GM18517 (cell line): ENCODE results near the gene MNX1.

Source experiments
- ATAC-seq: cut with Tn5 transposase; IDR thresholded peaks from one replicate; pipeline ENCODE4 v1.9.1; 2021; ENCODE audit warnings: mild to moderate bottlenecking, moderate library complexity; ENCODE audit not compliant: unreplicated experiment

The MNX1 gene

DNA sequence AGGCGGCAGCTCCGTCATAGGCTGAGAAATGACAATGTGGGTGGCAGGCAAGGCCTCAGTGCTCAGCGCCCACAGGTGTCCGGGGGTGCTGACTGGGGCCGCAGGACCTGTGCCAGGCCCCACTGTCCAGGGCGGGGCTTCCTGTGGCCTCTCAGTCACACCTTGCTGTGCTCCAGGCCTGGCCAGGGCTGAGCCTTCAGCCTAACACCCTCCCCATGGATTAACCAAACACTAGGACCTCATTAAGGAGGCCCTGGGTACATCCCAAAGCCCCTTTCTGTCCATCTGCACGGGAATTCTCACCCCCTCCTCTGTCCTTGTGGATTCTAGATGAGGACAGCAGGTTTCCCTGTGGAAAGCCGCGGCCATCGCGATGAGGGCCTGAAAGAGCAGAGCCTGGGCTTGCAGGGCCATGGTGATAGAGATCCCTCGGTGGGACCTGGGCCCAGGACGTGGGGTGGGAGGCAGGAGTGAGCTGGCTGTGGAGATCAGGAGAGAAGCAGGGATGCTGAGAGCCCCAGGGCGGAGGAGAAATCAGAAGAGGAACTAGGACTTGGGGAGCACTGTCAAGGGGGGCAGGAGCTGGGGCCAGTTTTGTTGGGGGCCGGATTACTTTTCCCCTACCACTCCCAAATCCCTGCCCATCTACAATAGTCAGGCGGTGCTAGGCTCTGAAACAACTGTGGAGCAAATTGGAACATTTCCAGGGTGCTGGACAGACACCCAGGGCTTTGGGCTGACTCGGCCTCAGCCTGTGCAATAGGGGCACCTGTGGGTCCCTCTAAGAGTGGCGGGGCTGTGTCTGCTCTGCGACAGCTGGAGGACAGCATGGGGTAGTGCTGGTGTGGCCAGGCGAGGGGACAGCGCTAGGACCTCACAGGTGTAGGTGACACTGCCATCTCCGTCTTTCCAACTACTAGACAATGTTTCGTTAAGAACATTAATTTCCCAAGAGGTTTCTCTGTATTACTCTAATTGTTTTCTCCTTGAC, 23.3 kb upstream of the MNX1 start:
- ATAC-seq, result no peak

DNA sequence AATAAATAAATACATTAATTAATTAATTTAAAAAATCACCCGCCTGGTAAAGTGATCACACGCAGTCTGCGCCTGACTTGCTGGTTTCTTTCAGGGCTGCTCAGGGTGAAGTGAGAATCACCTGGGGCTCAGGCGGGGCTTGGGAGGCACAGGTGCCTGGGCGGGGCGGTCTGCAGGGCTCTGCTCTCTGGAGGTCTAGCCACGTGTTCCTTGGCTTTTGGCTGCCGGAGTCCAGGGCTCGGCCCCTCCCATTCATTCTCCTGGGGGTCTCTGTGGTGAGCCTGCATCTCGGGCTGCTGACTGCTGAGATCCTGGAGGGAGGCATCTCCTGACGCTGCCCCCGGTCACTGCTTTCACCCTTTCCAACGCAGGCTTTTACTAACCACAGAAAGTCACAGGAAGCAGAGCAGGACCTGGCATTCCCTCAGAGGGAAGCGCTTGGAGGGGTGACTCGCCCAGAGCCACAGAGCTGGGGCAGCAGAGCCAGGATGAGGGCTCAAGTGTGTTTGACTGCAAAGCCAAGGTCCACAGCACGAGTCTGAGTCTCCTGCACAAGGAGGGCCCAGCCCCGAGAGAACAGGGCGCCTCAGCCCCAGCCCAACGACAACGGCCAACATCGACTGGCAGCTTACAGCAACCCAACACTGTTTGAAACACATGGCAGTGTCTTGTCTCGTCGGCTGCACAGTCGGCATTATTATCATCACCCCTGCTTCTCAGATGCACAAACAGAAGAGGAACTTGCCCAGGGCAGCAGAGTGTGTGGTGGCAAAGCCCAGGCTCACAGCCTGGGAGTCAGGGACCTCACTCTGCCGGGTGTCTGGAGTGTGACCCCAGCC, 22.4 kb upstream of the MNX1 start:
- no peak for ATAC-seq

DNA sequence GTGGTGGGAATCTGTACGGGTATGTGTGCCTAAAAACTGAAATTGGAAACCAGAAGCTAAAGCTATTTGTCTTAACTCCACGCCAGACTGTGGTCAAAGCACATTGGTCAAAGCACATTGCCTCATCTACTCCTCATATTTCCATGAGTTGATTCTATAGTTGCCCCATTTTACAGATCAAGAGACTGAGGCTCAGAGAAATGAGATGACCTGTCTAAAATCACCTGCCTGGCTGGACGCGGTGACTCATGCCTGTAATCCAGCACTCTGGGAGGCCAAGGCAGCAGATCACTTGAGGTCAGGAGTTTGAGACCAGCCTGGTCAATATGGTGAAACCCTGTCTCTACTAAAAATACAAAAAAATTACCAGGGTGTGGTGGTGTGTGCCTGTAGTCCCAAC, 21.7 kb upstream of the MNX1 start:
- no peak for ATAC-seq

DNA sequence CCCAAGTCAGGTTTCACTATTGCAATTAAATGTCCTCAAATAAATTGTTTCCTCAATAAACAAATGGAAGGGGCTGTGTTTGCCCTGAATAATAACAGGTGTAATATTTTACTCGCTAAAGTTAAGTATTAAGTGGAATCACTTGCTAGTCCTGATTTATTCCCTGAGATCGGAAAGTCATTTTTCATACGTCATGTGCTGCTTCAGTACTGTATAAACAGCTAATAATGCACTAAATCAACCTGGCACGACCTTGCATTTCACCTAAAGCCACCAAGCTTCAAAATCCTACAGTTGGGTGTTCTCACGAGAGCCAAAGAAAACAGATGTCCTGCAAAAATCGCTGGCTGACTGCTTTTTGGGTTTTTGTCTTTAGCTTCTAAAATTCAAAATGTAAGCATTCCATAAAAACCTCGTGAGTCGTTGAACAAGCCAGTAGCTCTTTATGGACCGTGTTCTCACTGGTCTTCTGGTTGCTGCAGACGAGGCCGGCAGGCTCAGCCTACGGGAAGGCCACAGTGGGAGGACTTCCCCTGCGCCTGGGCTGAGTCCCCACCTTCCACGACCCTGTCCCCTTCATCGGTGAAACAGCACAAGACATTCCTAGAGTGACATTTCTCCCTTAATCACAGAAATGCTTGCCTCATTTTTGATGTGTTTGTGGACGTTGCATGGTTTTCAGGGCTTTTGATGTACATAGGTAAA, 17.9 kb upstream of the MNX1 start:
- no peak for ATAC-seq

DNA sequence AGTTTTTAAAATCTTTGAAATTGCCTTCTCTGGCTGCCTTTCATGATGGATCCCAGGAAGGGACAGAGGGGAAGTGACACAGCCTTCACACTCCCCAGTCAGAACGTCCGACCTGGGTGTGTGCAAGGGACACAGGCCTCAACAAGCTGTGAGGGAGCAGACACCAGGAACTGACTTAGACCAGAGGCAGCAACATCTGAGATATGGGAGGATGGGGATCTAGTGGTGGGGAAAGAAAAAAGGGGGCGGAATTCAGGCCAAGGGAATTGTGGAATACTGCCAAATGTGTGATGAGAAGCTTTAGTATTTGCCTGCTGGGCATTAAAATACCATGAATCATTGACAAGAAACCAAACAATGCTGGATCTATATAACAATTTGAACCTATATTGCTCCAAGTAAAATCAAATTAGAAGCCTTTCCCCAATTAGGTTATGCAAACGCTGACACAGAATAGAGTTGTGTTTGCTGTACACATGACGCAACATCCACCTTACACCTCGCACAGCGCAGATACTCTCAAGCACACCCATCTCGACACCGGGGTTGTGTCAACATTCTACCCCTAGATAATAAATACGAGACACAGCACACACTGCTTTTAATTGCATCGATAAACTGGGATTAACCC, 17.2 kb upstream of the MNX1 start:
- ATAC-seq, result no peak

DNA sequence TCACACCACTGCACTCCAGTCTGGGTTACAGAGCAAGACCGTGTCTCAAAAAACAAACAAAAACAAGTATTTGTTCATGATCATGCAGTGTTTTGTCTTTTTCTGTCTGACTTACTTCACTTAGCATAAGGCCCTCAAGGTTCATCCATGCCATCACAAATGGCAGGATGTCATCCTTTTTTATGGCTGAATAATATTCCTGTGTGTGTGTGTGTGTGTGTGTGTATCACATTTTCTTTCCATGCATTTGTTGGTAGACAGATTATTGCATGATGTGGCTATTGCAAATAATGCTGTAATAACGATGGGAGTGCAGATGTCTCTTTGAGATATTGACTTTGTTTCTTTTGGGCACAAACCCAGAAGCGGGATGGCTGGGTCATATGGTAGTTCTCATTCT, 14.3 kb upstream of the MNX1 start:
- ATAC-seq, result no peak

DNA sequence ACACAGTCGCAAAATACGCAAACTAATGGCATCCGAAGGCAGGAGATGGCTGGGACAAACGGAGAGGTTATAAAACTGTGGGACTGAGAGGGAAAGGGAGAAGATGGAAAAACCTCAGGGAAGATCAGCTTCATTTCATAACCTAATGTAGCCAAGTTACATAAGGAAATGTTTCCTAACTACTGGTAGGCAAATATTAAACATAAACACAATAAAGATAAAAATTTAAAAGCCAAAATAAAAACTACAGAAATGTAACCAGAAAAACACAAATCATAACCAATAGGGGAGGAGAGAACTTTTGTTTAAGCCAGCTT, 13.1 kb upstream of the MNX1 start:
- no peak for ATAC-seq

DNA sequence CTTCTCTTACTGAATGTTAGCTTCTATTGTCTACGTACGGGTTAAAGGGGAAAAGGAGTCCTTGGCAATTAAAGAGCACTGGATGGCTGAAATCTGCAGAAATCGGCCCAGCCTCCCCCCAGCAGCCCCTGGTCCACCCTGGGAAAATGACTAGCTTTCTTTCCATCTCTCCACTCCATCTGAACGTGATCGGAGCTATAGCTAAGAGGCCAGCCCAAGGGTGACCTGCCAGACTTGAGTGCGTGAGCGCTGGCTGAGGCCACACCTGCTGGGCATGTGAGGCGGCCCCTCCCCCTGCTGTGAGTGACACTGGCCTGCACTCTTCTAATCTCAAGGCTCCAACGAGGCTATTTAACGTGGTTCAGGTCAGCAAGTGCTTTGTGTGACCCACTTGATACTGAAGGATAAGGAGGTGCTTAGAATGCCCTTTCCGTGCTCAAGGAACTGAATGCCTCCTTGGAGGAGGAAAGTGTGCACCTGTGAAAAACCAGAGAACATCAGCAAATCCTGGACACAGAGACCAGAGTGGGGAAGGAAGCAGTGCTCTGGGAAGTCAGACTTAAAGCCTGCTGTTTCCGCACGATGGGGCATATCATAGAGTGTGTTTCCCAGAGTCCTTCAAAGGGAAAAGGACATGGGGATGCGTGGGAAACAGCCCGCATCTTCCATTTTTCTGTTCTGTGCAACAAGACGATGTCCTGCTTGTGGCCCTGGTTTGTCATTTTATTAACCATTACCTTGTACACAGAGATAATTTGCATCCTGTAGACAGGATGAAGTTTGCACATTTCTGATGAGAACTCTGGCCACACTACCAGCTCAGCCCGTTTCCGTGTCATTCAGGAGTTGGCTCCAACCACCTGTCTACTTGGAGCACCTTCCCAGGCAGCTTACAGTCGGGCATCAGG, 12.5 kb upstream of the MNX1 start:
- no peak for ATAC-seq

DNA sequence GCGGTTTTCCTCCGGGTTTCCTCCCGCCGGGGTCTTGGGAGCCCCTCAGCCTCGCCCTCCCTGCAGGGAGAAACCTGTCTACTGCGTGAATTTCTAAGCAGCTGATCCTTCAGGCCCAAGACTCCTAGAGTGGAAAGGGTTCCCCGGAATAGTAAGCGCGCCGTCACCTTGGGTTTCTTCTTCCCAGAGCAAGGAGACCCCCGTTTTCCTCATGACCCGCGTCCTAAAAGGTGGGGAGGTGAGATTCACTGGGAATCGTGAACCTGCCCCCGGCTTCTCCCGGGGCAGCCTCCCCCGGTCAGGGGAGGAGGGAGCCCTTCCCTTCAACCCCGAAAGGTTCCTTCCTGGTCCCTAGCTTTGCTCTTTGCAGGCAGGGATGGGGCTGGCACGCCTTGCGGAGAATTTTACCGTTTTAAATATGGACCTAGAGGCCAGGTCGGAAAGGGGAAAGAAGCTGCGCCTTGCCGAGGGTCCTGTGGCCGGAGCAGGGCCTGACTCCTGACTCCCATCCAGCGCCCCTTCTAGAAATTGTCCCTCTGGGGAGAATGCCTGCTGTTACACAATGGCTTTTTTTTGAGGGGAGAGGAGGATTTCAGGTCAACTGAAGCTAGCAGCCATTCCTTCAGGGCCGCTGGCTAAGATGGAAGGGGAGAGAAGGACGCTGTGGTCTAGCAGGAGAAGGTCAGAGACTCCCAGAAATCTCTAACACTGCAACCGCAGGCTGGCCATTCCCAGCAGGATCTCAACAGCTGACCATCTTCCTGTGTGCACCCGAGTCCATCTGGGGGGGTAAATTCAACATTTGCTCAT, 11.6 kb upstream of the MNX1 start:
- ATAC-seq, result no peak

DNA sequence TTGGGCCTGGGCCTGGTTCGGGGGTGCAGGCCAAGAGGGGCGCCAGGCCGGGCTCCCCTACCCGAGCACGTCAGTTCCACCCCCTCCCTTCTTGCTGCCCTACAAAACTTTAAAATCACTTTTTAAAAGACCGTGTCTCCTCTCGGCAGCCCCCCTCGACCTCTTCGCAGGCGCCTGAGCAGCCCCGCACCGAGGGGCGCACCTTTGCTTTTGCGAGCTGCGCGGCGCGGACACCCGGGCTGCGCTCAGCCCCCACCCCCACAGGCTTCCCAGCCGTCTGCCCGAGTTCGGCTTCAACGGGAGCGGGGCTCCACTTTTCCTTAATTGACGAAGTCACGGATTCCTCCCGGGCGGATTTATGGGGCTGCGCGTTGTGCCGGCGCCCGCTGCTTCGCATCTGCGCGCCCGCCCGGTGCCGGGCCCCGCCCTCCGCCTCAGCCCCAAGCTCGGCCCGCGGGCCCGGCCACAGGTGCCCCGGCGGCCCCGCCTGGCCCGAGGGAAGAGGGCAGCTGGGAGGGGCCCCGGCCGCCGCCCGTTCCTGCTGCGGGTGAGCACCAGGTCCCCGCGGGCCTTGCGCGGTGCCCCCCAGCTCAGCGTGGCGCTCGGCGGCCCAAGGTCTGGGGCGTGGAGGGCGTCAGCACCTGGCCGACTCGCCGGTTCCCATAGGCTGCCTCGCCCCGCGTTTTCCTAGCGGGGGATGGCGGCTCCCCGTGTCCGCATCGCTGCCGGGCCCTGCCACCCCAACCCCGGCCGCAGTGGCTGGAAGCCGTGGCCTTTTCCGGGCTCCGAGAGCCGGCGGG, 10.8 kb upstream of the MNX1 start:
- ATAC-seq, result no peak

DNA sequence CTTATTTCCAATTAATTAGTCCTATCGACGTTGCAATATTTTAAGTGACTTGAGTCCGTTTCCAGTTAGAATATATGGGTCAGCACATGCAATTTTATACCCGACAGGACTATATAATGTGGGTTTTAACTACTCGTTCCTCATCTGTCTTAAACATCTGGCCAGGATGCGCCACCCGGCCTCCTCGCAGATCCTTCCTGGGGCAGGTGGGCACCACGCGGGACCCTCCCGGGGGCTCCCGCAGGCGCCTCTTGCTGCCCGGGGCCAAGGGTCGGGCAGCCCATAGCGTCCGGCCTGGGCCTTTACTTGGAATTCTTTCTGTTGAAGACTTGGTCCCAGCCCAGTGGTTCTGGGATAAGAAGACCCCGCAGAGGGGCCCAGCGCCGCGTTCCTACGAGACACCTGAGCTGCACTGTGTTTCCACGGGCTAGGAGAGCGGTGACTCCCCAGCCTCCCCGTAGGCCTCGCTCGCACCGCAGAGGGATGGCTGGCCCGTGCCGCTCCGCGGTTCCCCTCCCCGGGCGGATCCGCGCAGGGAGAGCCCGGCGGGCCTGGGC, 10.1 kb upstream of the MNX1 start:
- no peak for ATAC-seq

DNA sequence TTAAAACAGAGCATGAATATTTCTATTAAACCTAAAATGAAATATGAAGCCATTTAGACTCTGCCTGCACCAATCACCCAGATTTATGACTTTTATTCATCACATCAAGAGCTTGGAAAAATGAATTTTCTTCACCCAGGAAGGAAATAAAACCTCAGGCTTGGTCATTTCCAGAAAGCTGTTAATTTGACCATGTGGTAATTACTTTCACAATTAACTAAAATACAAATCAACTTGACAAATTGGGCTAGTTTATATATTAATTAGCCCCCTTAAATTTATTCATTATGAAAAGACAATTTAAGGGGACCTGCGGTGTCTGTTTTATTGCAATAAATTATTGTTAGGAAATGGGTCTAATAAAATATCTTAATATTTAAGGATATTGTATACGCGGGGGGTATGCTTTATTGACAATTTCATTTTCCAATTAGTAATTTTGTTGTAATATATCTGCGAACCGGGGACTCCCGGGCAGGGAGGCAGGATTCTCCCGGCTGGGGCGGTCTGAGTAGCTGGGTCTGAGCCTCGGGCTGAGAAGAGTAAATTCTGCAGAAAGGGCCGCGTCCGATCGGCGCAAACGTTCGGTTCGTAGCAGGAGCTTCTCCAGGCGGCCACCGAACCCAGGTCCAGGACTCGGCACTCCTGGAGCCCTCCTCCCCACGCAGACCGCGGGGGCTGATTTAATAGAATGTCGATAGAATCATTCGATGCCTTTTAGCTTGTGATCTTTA, 9.4 kb upstream of the MNX1 start:
- ATAC-seq, result no peak

DNA sequence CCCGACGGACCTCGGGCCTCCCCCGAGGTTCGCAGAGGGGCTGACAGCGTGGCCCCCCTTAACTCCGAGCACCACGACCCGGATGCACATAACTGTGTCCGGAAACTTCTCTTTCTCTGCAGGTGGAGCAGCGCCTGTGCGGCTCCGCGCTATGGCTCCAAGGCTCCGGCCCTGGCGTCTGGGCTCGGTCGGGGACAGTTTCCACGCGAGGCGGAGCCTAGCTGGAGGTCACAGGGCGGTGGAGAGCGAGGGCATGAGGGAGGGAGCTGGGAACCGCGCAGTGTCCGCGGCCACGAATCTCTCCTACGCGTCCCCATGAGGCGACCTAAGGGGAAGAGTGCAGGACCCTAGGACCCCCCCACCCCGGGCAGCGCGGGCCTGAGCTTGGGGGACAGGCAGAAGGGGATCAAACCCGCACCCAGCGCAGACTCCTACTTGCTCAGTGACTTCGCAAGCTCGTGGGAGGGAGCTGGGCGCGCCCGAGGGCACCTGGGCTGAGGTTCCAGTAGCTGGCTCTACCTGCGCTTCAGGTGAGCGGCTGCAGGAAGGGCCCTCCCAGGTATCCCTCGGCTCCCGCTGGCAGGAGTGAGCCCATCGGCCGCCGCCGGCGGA, 8.6 kb upstream of the MNX1 start:
- no peak for ATAC-seq

DNA sequence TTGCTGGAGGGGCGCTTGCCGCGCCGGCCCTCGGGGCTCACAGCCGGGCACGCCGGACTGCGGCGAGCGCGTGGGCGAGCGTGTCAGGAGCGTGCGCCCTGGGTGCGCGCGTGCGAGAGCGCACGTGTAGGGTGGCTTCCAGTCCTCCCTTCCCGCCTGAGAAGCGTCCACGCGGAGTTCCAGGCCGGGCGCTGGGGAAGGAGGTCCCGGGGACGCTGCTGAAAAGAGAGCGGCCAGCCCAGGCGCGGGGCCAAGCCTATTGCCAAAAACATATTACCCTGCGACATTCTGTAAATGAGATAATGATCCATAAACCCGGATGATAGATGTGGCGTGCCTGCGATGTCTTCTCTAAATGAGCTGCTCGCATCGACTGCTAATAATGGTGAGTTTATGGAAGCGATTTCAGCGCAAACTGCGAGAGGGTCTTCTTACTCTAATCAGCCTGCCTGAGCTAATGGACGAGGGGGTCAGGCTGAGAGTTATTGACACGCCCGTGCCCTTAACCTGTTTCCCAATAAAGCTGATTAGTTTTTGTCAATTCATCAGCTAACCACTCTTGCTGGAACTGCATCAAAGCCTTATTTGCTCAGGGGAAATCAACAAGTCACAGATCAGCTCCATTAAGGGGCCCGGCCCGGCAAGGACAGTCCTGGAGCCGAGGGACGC, 8.0 kb upstream of the MNX1 start:
- no peak for ATAC-seq

DNA sequence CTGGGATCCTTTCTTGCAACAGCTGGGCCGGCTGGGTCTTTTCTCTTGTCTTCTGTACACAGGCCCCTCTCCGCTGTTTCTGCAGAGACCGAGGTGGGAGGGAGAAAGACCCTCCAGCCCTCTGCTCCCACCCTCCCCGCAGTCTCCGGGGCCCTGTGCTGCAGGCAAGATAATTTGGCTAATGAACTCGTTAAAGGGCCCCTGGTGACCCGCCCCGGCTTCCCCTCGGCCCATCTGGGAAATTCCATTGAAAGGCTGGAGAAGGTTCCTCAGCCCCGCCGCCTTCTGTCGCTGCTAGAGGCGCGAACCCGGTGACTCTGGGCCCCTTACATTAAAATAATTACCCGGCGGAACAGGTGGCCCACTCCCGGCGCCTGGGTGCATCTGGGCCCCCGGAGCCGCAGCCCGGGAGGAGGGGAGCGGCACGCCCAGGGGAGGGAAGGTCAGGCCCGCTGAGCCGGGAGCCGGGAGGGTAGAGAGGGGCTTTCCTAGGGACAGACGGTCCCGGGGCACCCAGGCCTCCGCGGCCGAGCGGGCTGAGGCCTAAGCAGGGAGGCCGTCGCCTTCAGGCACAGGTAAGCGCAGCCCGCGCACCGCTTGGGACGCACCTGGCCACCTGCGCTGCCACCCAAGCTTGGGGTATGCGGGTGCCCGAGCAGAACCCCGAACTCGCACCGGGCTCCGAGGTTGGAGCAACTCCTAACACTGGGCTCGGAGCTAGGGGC, 7.3 kb upstream of the MNX1 start:
- no peak for ATAC-seq

DNA sequence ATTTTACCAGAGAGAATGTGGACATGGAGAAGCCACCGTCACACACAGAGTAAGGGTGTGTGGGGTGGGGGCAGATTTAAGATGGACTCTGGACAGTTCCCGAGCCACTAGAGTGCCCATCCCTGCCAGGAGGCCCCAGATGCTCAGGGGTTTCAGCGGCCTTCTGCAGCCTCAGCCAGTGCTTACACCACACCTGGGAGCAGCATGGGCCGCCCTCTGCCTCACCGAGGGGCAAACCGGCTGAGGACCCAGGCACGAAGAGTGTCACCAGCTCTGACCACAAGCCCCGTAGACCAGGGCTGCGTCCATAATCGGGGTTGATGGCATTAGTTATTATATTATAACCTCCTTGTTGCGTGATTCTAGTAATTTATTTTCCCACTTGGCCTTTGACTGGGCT, 6.7 kb upstream of the MNX1 start:
- ATAC-seq, result no peak
